Measurements from ENCODE around the gene ZNF653. TPM values are rescaled to one million over a fixed set of nuclear protein-coding genes. Genes with fewer than 3 reads are reported as not detected.

ZNF653 gene
- total and polyA plus RNA-seq, 9 of the 15 experiments (the other 6 are each of a cell fraction or from before 2014, with no cell fraction given): 1.6 to 8.0 (median 4.2) TPM; not detected in 2

GRCh38 chr19:11481534-11482383 lies 23.9 kb downstream of the ZNF653 start (continued):
- TF ChIP-seq REST (IDR thresholded peaks at IDR 0.05; ENCODE audit: borderline replicate concordance) (peak; percentile 97), REST (CRISPR knock-in tag; IDR thresholded peaks at IDR 0.05; ENCODE audit: low read depth) (peak; percentile 91; the same call in 1 of the 2 replicates), CC2D1A (IDR thresholded peaks at IDR 0.05) (peak; percentile 72; the same call in 1 of the 2 replicates), ARNT (IDR thresholded peaks at IDR 0.05) (no peak), NONO (IDR thresholded peaks at IDR 0.05; ENCODE audit: low read depth in 2 of 2, low read length in 1 of 2) (no peak), CHD4 (IDR thresholded peaks at IDR 0.05; ENCODE audit: insufficient read depth, insufficient replicate concordance, low read depth, low read length, poor library complexity, severe bottlenecking) (no peak), NEUROD1 (IDR thresholded peaks at IDR 0.05; ENCODE audit: borderline replicate concordance, low read depth, low read length, partially characterized antibody) (no peak), ASH1L (IDR thresholded peaks at IDR 0.05; ENCODE audit: borderline replicate concordance, low read depth, partially characterized antibody) (peak; percentile 65), ARID4B (CRISPR knock-in tag; IDR thresholded peaks at IDR 0.05) (peak; percentile 32; the same call in 1 of the 2 replicates), ZFX (CRISPR knock-in tag; IDR thresholded peaks at IDR 0.05) (no peak), SIN3A (IDR thresholded peaks at IDR 0.05; ENCODE audit: borderline replicate concordance in 2 of 2, control insufficient read depth in 1 of 2, low read depth in 2 of 2, low read length in 2 of 2) (peak in 1 of 2 experiments; percentile 78; a peak in 1 of 4 replicates), TRIM24 (IDR thresholded peaks at IDR 0.05) (peak in 1 of 2 experiments; percentile 38; a peak in 1 of 4 replicates), TEAD4 (IDR thresholded peaks at IDR 0.05; ENCODE audit: low read length) (no peak), TEAD4 (CRISPR knock-in tag; IDR thresholded peaks at IDR 0.05; ENCODE audit: borderline replicate concordance) (no peak)

All from K562 (cell line).